Gastrocnemius medialis (tissue), 4 donors: ENCODE results near the gene SCNN1B.

Source experiments
- CTCF ChIP-seq, 5 experiments: fragments of 450-650 bp in 3 of 5; fragments of 200-600 bp in 2 of 5; sonication (generic) in 2 of 5; IDR thresholded peaks in 4 of 5; conservative IDR thresholded peaks in 1 of 5; 1 replicate in 4 of 5; 2 replicates in 1 of 5; pipeline ENCODE4 v1.5.1; 2016 to 2019; ENCODE audit warnings: antibody characterized with exemption in 5 of 5, mild to moderate bottlenecking in 3 of 5, moderate library complexity in 3 of 5
- POLR2A ChIP-seq, 2 donors: fragments of 450-650 bp; IDR thresholded peaks; one replicate each; pipeline ENCODE4 v1.6.1; 2017; ENCODE audit warnings: antibody characterized with exemption in 2 of 2, mild to moderate bottlenecking in 2 of 2, moderate library complexity in 2 of 2

GRCh38 chr16:23304620-23305019 lies 2.5 kb downstream of the SCNN1B start:
- TF ChIP-seq CTCF (IDR thresholded peaks at IDR 0.05 in 4 of 5, conservative IDR thresholded peaks at IDR 0.05 in 1 of 5) (no peak), POLR2A (IDR thresholded peaks at IDR 0.05) (no peak)
